Retina (tissue), 1 donor: ENCODE results near the gene COTL1.
A peak's percentile ranks its signal among the peaks of the same experiment; 100 is the strongest.
"Not testable (repeated sequence)": the region's sequence is repeated elsewhere in the genome, so short reads cannot be mapped to it uniquely, and the experiment has no call there.

Source experiments
- DNase-seq: peaks from one replicate; pipeline ENCODE4 v3.0.0-alpha.2; 2016

COTL1 gene

GRCh38 chr16:84641643-84642358 lies 23.9 kb upstream of the COTL1 start:
- DNase-seq: no peak

DNA sequence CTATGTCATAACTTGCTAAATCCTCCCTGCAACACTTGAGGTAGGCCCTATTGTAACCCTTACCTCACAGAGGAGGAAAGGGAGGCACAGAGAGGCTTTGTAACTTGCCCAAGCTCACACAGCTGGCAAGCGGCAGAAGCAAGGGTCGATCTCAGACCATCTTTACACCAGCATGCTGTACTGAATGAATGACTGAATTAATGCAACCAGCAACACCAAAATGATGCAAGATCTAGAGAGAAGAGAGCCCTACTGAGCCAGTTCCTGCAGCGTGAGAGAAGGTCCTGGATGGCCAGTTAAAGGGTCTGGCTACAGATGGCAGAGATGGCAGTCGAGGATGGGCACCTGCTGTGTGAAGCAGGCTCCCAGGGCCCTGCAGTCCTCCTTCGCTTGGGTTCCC lies 22.3 kb upstream of the COTL1 start:
- DNase-seq: no peak

DNA sequence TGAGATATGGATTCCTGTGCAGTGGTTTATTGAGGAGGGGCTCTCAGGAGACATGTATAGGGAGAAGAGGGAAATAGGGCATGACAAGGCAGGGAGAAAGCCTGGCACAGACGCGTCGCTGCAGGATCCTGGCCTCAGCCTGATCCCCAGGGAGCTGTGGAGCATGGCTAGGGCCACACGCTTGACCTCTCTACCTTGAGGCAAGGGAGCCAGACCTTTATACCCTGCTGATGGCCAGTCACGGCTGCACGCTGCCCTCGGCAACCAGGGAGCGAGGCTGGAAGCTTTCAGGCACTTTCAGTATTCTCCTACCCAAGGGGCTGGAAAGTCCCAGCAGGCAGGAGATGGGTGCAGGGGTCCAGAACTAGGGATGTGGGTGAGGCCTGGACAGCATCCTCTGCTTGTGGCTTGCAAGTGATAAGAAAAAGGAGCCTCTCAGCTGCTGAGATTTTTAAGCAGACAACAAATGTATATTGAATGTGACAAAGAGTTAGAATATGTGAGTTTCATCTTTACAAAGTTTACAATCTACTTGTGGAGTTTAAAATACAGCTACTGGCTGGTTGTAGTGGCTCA lies 20.4 kb upstream of the COTL1 start:
- DNase-seq: no peak

DNA sequence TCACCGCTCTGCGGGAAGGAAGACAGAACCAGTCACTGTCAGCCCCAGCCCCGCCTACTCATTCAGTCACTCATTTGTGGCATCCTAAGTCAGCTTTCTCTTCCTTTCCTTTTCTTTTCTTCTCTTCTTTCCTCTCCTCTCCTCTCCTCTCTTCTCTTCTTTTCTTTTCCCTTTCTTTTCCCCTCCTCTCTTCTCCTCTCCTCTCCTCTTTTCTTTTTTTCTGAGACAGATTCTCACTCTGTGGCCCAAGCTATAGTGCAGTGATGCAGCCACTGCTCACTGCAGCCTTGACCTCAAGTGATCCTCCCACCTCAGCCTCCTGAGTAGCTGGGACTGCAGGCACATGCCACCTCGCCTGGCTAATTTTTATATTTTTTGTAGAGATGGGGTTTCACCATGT lies 19.8 kb upstream of the COTL1 start:
- DNase-seq: no peak

DNA sequence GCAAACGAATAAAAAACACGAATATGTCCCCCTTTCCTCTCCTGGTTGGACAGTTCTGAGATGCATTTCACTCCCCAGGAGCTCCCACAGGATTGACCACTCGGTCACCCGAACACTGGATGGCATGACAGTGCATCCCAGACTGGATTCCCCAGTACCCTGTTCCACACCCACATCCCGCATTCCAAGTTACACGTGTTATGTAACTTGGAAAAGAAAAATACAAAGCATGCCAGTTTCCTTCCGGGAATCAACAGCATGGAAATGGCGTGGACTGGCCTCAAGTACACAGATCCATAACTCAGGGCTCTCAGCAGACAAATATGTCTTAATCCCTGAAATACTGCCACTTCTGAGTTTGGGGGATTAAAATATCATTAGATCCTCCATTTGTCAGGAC lies 17.8 kb upstream of the COTL1 start:
- DNase-seq: no peak

DNA sequence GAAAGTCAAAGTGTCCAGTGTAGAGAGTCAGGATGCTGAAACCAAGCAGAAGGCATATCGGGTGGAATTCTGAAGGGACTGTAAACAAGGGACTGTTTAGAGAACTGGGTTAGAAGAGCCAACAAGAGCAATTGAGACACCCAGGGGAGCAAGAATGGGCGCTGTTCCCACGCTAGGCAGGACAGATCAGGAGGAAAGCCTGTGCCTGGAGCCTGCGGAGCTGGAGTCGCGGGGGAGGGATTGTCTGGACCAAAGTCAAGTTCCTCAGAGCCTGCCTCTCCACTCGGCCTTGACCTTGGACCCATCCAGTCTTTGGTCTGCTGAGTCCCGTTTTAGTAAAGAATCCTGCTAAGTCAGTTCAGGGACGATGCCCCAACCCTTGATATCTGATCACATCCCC lies 15.7 kb upstream of the COTL1 start:
- no peak for DNase-seq

DNA sequence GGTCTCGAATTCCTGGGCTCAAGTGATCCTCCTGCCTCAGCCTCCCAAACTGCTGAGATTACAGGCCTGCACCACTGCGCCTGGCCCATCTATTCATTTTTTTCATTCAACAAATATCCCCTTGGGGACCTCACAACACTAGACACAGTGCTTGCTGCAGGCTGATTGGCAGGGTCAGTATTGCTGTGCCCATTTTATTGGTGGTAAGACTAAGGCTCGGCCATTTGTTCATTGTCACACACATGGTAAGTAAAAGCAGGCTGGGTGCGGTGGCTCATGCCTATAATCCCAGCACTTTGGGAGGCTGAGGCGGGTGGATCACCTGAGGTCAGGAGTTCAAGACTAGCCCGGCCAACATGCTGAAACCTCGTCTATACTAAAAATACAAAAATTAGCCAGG lies 15.0 kb upstream of the COTL1 start:
- not testable (repeated sequence) for DNase-seq

GRCh38 chr16:84631886-84632285 lies 14.0 kb upstream of the COTL1 start:
- no peak for DNase-seq

GRCh38 chr16:84631153-84631466 lies 13.2 kb upstream of the COTL1 start:
- DNase-seq: no peak

DNA sequence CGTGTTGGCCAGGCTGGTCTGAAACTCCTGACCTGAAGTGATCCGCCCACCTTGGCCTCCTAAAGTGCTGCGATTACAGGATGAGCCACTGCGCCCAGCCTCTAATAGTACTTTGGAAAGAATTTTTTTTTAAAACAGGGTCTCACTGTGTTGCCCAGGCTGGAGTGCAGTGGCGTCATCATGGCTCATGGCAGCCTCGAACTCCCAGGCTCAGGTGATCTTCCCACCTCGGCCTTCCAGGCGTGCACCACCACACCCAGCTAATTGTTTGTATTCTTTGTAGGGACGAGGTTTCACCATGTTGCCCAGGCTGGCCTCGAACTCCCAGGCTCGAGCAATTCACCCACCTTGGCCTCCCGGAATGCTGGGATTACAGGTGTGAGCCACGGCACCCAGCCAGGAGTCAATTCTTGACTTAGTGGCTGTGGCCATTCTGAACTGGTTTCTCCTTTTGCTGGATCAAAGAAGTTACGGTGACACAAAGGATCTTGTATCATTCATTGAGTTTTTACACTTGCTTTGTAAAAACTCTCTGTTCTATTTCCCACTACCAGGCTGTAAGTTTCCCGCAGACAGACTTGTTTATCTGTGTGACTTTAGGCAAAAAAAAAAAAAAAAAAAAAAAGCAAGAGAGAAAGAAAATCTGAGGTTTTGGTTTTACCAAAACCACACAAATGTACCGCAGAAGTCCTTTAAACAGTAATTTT lies 12.7 kb upstream of the COTL1 start:
- no peak for DNase-seq

DNA sequence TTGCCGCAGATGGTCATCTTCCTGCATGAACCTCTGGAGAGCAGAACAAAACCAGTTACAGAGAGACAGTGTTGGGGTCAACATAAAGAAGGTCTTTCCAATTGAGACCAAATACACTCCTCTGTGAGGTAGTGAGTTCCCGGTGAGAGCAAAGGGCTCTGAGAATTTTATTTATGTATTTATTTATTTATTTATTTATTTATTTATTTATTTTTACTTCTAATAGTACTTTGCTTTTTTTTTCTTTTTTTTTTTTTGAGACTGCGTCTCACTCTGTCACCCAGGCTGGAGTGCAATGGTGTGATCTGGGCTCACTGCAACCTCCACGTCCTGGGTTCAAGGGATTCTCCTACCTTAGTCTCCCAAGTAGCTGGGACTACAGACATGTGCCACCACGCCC lies 12.1 kb upstream of the COTL1 start:
- DNase-seq: no peak

DNA sequence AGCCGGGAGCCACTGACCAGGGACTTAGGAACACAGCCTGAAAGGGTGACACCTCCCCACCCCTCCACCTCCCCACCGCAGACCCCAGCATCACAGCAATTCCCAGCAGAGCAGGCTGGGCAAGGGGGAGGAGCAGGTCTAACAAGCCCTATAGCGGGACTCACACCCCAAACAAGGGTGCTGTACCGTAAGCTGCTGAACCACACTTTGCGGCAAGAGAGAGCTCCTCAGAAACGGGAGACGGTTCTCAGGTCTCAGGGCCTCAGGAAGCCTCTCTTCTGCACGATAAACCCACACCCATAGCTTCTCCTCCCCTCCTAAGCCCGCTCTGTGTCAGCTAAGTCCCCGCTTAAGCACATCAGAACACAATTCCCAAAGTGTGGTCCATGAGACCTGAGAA lies 11.7 kb upstream of the COTL1 start:
- no peak for DNase-seq

DNA sequence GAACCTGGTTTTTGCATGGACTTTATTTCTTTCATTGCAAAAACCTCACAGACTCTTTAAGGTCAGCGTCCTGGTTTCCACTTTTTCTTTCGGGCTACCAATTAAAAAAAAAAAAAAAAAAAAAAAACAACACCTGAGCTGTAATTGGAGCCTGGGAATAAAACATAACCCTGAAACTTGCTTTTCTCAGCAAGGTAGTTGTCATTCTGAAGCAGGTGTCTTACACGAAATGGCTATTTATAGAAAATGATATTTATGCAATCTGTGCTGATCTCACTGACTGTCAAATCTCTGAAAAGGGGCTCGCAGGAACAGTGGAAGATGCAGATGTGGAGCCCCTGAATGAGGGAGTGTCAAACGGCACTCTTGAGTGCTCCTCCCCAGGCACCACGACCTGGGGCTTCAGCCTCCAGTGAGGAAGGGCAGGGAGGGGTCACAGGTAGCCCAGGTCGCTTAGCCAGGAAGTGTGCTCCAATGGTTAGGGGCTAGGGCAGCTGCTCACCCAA lies 10.4 kb upstream of the COTL1 start:
- no peak for DNase-seq

- no peak for DNase-seq
Observed at GRCh38 chr16:84625556-84625955, 7.7 kb upstream of the COTL1 start.

DNA sequence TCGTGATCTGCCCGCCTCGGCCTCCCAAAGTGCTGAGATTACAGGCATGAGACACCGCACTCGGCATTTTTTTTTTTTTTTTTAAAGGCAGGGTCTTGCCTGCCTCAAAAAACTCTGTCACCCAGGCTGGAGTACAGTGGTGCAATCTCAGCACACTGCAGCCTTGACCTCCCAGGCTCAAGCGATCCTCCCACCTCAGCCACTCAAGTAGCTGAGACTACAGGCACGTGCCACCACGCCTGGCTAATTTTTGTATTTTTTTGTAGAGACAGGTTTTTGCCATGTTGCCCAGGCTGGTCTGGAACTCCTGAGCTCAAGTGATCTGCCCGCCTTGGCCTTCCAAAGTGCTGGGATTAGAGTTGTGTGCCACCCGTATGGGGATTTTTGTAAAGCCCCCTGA lies 3.0 kb upstream of the COTL1 start:
- DNase-seq: not testable (repeated sequence)

DNA sequence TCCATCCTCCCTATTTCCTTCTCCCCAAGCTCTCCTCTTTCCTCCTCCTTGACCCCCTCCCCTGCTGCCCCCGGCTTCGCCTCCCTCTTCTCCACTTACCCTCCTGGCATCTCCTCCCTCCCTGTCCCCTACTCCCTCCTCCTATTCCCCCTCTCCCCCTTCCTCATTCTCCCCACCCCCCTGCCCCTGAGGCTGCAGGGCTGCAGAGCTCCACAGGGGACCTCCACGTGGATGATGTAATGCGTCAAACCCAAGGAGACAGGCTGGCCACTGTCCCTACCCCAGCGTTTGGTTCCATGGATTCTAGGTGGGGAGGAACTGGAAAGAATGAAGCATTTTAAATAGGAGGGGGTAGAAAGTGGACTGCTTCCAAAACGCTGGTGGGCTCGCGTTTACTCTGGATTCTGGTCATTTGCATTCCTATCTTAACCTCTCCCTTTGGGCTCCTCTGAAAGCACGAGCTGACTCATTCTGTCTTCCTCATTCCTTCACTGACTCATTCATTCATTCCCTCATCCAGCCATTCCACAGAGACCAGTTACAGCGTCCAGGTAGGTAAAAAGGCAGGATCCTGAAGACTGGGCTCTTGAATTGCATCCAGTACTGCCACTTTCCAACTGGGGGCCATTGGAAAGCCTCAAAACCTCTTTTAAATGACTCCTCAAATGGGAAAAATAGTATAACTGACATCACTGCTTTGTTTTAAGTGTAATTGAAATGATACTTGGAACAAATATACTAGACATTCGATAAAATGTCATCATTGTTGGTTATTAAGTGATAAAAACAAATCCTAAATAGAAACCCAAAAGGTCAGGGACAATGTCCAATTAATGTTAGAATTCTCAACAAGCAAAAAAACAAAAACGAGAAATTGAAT lies 943 bp upstream of the COTL1 start:
- DNase-seq: peak; percentile 63

GRCh38 chr16:84617041-84617790 lies 662 bp downstream of the COTL1 start:
- DNase-seq: peak; percentile 83

- DNase-seq: no peak
Observed at GRCh38 chr16:84616515-84616914, 1.4 kb downstream of the COTL1 start.

DNA sequence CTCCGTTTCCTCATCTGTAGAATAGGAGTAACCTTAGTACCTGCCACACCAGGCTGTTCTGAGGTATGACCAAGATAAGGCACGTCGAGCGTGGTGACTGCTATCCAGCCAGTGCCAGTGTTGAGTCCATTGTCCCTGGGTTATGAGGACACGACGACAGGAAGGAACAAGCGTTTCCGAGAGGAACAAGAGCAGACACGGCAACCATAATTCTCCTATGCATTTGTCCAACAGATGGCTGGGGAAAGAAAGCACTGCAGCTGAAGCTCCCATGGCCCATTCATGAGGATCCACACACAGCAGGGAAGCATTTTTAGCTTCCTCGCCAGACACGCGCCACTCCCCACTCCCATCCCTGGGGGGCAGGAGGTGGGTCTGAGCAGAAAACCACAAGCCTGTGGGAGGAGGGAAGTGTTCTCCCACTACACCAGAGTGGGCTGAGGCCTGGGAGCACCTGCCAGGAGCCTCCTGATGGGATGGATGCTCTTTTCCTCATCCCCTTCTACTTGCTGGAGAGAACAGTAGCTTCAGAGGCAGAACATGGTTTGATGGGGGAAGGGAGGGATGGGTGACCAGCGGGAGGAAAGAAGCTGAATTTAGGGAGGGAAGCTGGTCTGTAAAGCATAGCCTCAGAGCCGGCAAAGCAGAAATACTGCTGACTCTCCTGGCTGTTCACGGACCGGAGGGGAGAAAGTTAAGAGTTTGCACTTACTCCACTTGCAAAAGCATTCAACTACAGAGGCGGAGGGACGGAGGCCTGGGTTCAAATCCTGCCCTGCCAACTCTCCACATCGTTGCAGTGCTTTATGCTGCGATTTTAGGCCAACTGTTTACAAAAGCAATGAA lies 2.7 kb downstream of the COTL1 start:
- DNase-seq: no peak

GRCh38 chr16:84614623-84614967 lies 3.3 kb downstream of the COTL1 start:
- DNase-seq: no peak

DNA sequence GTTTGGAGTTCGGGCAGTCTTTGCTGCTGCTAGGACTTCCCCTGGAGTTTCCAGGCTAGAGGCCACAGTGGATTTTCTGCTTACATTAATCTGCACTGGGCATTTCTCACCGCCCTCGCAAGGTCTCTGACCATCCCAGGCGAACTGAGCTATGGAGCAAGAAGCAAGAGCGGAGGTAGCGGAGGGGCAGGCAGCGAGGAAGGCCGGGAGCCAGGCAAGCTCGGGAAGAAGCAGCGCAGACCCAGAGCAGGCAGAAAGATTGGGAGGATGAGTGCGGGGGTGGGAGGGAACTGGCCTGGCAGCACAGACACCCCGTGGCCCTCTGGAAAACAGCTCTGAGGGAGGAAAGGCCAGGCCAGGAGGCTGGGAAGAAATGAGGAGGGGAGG lies 3.8 kb downstream of the COTL1 start:
- DNase-seq: no peak
